GM04503 (cell line): Measurements from ENCODE around the gene PGA4.
"Not testable (repeated sequence)": the region's sequence is repeated elsewhere in the genome, so short reads cannot be mapped to it uniquely, and the experiment has no call there.

Experiments
- DNase-seq: peaks from one replicate; pipeline ENCODE4 v3.0.0-alpha.2; 2012; ENCODE audit warnings: low read depth

PGA4 gene

GRCh38 chr11:61222047-61222446 lies at the start of gene PGA4:
TSS of gene PGA4 (plus strand) at chr11:61222347. CDS start at chr11:61222401, 54 bp downstream.
- DNase-seq: not testable (repeated sequence)

- no peak for DNase-seq
Measured at GRCh38 chr11:61172356-61172755, 49.8 kb upstream of the PGA4 start.

DNA sequence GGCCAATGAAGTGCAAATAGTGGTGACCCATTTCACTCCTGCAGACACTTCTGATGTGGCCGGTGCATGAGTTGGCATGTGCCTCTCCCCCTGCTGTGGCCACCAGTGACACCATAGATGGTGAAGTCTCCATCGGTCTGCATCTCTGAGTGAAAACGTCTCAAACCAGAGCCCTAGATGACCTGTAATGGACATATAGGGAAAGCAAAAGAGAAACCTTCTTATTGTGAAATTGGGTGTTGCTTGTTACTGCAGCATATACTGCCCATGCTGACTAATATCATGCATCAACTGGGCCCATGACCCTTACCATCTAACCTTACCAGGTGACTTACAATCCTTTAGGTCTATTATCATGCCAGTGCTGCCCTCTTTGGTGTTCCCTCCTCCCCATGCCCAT lies 49.3 kb upstream of the PGA4 start:
- DNase-seq: no peak

- no peak for DNase-seq
Measured at GRCh38 chr11:61173456-61173855, 48.7 kb upstream of the PGA4 start.

- DNase-seq: no peak
Measured at GRCh38 chr11:61174273-61174672, 47.9 kb upstream of the PGA4 start.

GRCh38 chr11:61174949-61175348 lies 47.2 kb upstream of the PGA4 start:
- no peak for DNase-seq

- DNase-seq: no peak
Measured at GRCh38 chr11:61176446-61176845, 45.7 kb upstream of the PGA4 start.

DNA sequence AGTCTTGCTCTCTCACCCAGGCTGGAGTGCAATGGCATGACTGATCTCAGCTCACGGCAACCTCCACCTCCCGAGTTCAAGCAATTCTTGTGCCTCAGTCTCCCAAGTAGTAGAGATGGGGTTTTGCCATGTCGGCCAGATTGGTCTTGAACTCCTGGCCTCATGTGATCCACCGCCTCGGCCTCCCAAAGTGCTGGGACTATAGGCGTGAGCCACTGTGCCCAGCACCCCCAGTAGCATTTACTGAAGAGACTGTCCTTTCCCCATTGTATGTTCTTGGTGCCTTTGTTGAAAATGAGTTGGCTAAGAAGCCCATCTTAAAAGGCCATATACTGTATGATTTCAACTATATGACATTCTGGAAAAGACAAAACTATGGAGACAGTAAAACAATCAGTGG lies 41.9 kb upstream of the PGA4 start:
- DNase-seq: not testable (repeated sequence)

- no peak for DNase-seq
Measured at GRCh38 chr11:61181489-61181888, 40.7 kb upstream of the PGA4 start.

DNA sequence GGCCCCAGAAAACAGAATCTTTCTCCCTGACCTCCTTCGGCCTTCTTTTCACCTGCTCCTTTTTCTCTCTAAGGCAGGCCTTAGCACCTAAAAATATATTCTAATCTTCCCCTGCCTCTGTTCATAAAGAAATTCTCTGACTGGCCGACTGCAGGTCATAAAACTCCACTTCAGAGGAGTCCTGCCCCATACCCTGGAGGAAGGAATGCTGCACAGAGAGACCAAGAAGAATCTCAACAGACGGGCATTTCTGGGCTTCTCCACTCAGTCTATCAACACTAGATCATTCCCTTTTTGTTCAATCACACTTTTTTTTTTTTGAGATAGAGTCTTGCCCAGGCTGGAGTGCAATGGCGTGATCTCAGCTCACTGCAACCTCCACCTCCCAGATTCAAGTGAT lies 38.5 kb upstream of the PGA4 start:
- DNase-seq: no peak

GRCh38 chr11:61186504-61186903 lies 35.6 kb upstream of the PGA4 start:
- no peak for DNase-seq

- DNase-seq: no peak
Measured at GRCh38 chr11:61187505-61188130, 34.5 kb upstream of the PGA4 start.

DNA sequence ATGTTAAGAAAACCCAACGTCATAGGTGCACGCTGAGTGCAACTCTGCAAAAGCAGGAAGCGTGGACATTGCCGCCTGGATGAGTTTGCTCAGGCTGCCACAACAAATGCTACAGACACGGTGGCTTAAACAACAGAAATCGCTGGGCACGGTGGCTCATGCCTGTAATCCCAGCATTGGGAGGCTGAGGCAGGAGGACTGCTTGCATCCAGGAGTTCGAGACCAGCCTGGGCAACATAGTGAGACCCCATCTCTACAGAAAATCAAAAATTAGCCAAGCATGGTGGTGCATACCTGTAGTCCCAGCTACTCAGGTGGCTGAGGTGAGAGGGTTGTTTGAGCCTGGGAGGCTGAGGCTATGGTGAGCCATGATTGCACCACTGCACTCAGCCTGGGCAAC lies 32.2 kb upstream of the PGA4 start:
- no peak for DNase-seq

DNA sequence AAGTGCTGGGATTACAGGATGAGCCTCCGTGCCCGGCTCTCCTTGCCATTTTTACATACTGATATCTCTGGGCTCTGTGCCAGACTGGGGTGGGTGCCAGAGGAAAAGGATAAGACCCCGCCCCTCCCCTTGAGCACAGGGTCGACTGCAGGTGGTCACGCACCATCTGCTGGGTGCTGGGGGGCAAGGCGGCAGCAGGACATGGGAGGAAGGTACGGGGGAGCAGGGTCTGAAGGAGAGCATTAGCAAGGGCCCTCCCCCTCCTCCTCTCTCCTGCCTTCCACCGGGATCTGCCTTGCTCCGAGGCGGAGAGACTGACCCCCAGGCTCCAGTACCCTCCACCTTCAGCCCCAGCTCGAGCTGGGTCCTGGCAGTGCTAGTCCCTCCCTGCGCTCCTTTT lies 28.6 kb upstream of the PGA4 start:
- DNase-seq: no peak

DNA sequence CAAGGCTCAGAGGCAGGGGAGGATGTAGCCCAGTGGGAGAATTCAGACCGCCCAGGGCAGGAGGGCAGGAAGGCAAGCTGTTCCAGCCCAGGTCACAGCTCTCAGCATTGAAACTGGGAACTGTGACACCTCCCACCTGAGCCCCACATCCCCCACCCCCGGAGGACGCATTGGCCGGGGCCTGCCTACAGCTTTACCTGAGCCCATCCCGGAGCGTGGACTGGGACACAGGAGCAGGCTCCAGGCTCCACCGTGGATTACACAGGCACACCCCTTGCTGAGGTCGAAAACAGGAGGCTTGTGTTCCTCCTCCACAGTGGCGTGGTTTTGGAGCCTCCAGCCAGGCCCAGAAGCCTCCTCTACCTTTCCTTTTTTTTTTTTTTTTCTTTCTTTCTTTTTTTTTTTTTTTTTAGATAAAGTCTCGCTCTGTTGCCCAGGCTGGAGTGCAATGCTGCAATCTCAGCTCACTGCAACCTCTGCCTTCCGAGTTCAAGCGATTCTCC lies 27.9 kb upstream of the PGA4 start:
- DNase-seq: no peak

- DNase-seq: no peak
Measured at GRCh38 chr11:61194981-61195695, 27.0 kb upstream of the PGA4 start.

DNA sequence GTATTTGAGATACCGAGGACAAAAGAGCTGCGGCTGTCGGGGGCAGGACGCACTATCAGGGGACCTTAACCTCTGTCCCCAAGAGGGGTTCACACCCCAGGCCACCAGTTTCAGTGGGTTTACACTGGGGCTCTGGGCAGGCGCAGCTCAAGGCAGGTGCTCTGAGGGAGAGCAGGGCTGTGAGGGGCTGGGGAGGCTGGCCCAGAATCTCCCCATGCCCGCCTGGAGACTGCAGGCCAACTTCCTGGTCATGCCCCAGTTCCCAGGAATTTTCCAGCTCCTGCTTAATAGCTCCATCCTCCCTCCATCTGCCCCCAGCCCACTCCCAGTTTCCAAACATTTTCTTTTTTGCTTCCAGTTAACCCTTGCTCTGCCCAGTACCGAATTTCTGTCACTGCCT lies 26.4 kb upstream of the PGA4 start:
- DNase-seq: no peak

GRCh38 chr11:61198361-61198760 lies 23.8 kb upstream of the PGA4 start:
- DNase-seq: no peak

DNA sequence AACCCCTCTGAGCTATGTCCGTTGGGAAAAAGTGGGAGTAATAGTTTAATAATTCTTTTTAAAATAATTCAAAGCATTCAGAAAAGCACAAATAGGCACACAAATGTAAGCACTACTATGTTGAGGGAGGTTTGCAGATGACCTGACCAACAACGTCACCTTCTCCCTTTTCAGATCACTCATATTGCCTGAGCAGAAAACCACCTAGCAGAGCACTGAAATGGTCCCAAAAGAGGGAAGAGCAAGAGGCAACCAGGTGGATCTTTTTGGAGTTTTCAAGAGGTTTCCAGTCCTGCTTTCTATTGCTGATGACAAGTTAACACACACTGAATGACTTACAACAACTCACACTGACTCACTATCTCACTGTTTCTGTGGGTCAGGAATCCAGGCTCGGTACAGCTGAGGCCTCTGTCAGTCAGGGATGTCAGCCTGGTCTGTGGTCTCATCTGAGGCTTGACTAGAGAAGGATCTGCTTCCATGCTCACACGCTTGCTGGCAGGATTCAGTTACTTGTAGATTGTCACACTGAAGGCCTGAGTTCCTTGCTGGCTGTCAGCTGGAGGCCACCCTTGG lies 23.1 kb upstream of the PGA4 start:
- no peak for DNase-seq

DNA sequence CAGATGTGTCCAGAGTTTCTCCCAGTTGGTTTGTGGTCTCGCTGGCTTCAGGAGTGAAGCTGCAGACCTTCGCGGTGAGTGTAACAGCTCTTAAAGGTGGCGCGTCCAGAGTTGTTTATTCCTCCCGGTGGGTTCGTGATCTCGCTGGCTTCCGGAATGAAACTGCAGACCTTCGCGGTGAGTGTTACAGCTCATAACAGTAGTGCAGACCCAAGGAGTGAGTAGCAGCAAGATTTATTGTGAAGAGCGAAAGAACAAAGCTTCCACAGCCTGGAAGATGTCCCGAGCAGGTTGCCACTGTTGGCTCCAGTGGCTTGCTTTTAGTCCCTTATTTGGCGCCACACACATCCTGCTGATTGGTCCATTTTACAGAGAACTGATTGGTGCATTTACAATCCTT lies 20.7 kb upstream of the PGA4 start:
- DNase-seq: no peak

GRCh38 chr11:61202950-61203746 lies 19.0 kb upstream of the PGA4 start, which contains the start of gene PGA3:
TSS of gene PGA3 (plus strand) at chr11:61203515. CDS start at chr11:61203565, 50 bp downstream.
- not testable (repeated sequence) for DNase-seq

DNA sequence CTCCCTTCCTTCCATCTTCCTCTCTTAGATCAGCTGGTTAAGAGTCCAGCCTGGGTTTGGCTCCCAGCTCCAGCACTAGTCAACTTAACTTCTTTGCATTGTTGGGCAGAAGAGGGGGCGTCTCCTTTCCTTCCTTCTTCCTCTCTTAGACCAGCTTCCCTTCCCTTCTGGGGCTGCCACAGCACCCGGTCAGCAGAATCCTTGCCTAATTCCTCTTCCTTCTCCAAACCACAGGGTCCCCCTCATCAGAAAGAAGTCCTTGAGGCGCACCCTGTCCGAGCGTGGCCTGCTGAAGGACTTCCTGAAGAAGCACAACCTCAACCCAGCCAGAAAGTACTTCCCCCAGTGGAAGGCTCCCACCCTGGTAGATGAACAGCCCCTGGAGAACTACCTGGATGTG lies 18.3 kb upstream of the PGA4 start:
- DNase-seq: not testable (repeated sequence)
